Measurements from ENCODE around the gene EBF3.

Gene EBF3

DNA sequence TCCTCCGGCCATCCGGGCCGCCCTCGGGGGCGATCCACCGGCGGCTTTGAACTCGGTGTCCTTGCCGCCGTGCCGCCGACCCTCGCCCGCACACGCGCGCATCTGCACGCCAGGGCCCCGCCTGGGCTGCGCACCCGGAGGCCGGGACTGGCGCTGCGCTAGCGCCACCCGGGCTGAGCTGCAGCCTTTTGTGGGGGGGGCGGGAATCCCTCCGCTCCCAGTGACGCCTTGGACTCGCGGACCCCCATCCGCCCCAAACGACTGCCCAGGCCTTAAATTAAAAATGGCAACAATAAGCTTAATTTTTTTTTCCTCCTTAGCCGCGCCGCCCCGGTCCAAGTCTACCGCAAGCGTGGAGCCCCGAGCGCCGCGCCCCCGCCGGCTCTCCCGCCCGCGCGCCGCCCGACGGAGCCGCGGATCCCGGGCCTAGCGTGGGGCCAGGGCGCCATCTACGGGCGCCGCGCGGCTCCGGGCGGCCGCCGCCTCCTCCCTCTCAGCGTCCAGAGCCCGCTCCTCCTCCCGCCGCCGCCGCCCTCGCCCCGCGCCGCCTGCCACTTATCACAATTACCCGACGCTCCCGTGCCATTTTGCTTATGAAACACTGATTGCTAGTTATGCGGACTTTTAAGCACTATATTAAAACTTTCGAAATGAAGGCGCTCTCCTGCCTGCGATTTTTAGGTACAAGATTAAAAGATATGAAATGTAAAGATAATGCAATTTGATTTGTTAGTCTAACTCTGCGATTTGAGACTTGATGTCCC, 7.5 kb upstream of the EBF3 start:
- TF ChIP-seq, protein P1, sequence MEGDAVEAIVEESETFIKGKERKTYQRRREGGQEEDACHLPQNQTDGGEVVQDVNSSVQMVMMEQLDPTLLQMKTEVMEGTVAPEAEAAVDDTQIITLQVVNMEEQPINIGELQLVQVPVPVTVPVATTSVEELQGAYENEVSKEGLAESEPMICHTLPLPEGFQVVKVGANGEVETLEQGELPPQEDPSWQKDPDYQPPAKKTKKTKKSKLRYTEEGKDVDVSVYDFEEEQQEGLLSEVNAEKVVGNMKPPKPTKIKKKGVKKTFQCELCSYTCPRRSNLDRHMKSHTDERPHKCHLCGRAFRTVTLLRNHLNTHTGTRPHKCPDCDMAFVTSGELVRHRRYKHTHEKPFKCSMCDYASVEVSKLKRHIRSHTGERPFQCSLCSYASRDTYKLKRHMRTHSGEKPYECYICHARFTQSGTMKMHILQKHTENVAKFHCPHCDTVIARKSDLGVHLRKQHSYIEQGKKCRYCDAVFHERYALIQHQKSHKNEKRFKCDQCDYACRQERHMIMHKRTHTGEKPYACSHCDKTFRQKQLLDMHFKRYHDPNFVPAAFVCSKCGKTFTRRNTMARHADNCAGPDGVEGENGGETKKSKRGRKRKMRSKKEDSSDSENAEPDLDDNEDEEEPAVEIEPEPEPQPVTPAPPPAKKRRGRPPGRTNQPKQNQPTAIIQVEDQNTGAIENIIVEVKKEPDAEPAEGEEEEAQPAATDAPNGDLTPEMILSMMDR (IDR thresholded peaks at IDR 0.05; ENCODE audit: control extremely low read depth, extremely low read depth, low read depth, missing control alignments), result peak; percentile 54
- DNase-seq (ENCODE audit: extremely low spot score), result peak; percentile 80
- ChIA-PET CTCF (interaction anchor here (1.5 to 1.7 kb wide), 2 partner anchors 21 to 1760 kb away, joined by 4 read pairs; no protein-coding TSS in a partner anchor), POLR2A (no interaction called here)

DNA sequence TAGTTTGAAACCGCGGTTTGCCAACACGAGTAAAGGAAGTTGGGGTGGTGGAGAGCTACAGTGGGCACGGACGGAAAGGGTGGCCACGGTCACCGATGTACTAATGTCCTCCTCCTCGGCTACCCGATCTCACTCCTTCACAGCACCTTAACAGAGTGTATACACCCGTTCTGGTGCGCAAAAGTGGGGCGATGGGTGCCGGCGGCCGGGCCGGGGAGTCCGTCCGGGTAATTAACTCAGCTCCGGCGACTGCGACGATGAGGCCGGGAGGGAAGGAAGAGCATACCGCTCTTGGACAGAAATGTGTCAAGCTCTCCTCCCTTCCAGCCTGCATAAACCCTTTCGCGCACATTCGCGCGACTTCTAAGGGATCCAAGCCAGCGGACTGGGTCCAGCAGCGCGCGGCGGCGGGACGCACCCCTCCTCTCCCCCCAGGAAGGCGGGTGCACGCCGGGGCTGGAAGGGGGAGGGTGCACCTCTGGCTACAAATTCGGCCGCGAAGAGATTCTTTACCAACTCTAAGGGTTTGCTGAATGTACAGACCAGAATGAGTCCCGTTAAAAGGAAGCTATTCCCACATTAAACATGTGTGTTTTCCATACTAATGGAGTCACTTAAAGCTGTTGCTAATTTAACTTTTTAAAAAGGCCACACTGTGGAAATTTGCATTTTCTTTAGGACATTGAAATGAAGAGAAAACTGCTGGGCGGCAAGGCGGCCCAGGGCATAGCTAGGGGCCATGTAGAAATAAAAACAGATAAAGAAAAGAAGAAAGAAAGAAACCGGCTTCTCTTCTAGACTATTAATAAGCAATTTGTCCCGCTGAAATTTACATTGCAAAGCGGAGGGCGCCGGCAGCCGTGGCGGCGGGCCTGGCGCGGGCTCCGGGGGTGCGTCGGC, 6.6 kb upstream of the EBF3 start:
- ChIA-PET CTCF (interaction anchor here (1.5 to 1.7 kb wide), 2 partner anchors 20 to 1759 kb away, joined by 4 read pairs; no protein-coding TSS in a partner anchor), POLR2A (no interaction called here)
- TF ChIP-seq, protein P1 (IDR thresholded peaks at IDR 0.05; ENCODE audit: control extremely low read depth, extremely low read depth, low read depth, missing control alignments), result no peak
- DNase-seq (ENCODE audit: extremely low spot score), result no peak

DNA sequence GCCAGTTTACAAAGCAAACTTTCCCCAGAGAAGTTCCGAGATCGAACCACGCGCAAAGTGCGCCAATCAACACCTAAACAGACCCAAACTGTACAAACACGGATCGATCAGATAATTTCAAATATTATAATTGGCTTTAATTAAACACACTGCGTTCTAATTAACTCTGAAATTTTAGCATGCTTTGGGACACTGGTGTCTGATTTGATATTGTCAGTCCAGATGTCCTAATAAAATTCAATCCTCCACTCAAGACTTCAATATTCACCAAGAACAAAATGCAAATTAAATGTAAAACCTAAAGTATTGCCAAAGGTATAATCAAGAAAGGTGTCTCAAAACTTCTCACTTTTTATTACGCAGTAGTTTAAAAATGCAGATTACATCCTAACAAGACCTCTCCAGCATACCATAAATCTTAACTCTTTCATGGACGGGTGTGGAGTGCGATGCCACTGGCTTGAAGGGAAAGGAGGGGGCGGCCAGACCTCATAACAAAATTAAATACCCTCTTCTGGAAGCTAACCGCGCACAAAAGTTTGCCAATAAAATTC, 5.9 kb upstream of the EBF3 start:
- DNase-seq (ENCODE audit: extremely low spot score), result no peak
- ChIA-PET CTCF (interaction anchor here (1.5 to 1.7 kb wide), 2 partner anchors 20 to 1758 kb away, joined by 4 read pairs; no protein-coding TSS in a partner anchor), POLR2A (no interaction called here)
- TF ChIP-seq, protein P1 (IDR thresholded peaks at IDR 0.05; ENCODE audit: control extremely low read depth, extremely low read depth, low read depth, missing control alignments), result no peak

GRCh38 chr10:129969184-129969910, 5.3 kb upstream of the EBF3 start:
- CTCF ChIA-PET, result no interaction called here
- POLR2A ChIA-PET, result no interaction called here
- TF ChIP-seq, protein P1 (IDR thresholded peaks at IDR 0.05; ENCODE audit: control extremely low read depth, extremely low read depth, low read depth, missing control alignments), result no peak

GRCh38 chr10:129968853-129969183, 4.7 kb upstream of the EBF3 start:
- TF ChIP-seq, protein P1 (IDR thresholded peaks at IDR 0.05; ENCODE audit: control extremely low read depth, extremely low read depth, low read depth, missing control alignments), result peak; percentile 18
- no peak for DNase-seq (ENCODE audit: extremely low spot score)
- ChIA-PET CTCF (no interaction called here), POLR2A (no interaction called here)

More at GRCh38 chr10:129969184-129969910, 5.3 kb upstream of the EBF3 start:
- no peak for DNase-seq (ENCODE audit: extremely low spot score)
